ENCODE data around the gene ANKRD40CL. TPM values are rescaled to one million over a fixed set of nuclear protein-coding genes. Genes with fewer than 3 reads are reported as not detected.

Gene ANKRD40CL
- polyA plus RNA-seq, 2 donors = not detected

DNA sequence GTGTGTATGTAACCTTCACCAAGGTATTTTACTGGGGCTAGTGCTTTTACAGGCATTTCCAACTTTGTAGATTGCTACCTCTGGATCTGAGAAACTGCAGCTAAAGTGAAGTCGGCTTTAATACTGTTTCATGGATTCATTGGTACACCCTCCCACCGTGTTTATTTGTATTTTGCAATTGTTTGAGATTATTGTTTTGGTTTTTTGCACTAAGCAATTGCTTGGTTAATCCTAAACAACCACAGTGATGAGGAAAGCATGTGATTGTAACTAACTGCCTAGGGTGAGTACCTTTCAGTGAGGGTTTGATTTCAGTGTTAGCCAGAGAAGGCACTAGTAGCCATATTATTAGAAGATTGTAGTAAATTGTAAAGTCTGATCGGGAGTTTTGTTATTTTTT, 44.6 kb downstream of the ANKRD40CL start:
- Histone ChIP-seq H3K27ac (ENCODE audit: low read depth in 2 of 2, low read length in 1 of 2) (no peak overlapping the region), H3K4me1 (ENCODE audit: control insufficient read depth in 2 of 2, insufficient read depth in 2 of 2, low read length in 1 of 2) (peaks cover 0 to 6% of the 10 kb centered on the region in 2 donors), H3K9me3 (ENCODE audit: control insufficient read depth in 2 of 2, insufficient read depth in 1 of 2, low read depth in 1 of 2, low read length in 1 of 2) (no peaks in the 10 kb centered on the region), H3K4me3 (ENCODE audit: low read depth in 1 of 2, low read length in 2 of 2) (no peak overlapping the region), H3K36me3 (ENCODE audit: control insufficient read depth in 2 of 2, insufficient read depth in 2 of 2, low read length in 1 of 2) (no peaks in the 10 kb centered on the region), H3K27me3 (ENCODE audit: control insufficient read depth in 1 of 2, insufficient read depth in 2 of 2, low read length in 2 of 2) (no peaks in the 10 kb centered on the region)
- WGBS, 2 donors = 25 to 32% methylated on average over 3 of the region's 3 CpGs

DNA sequence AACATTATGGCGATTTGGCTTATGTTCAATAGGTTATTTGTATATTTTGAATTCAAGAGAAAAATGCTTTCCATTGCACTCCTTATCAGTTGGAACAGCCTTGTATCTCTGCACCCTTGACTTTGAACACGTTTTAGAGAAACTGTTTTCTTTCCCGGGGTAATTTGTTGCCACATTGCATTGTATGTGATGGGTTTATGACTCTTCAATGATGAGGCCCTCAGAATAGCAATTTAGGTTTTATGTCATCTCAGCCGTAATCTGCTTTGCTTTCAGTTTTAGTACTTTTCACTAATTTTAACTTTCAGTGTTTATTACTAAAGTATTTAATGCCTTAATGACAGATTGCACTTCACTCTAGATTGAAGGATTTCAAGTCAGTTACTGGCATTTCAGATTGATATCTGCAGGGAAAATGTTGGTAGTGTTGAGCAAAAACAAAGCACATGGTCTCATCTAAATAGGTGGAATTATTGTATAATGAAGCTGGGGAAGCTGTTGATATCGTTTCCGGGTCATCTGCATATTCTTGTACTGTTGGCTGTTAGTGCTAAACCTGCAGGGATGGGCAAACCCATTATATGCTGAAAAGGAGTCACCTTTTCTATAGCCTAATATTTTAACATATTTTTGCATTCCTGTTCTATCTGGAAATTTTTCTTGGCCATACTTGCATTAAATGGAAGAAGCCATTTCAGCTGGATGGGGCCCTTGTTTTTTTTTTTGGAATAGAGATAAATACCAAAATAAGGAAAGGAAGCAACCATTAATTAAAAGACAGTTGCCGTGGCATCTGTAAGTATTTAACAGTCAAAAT, 45.9 kb downstream of the ANKRD40CL start:
- Histone ChIP-seq H3K36me3 (ENCODE audit: control insufficient read depth in 2 of 2, insufficient read depth in 2 of 2, low read length in 1 of 2) (no peaks in the 10 kb centered on the region), H3K9me3 (ENCODE audit: control insufficient read depth in 2 of 2, insufficient read depth in 1 of 2, low read depth in 1 of 2, low read length in 1 of 2) (no peaks in the 10 kb centered on the region), H3K4me1 (ENCODE audit: control insufficient read depth in 2 of 2, insufficient read depth in 2 of 2, low read length in 1 of 2) (peaks cover 0 to 6% of the 10 kb centered on the region in 2 donors), H3K27me3 (ENCODE audit: control insufficient read depth in 1 of 2, insufficient read depth in 2 of 2, low read length in 2 of 2) (no peaks in the 10 kb centered on the region), H3K27ac (ENCODE audit: low read depth in 2 of 2, low read length in 1 of 2) (no peak overlapping the region), H3K4me3 (ENCODE audit: low read depth in 1 of 2, low read length in 2 of 2) (peak overlapping the region in 1 of 2 donors; percentile 90)
- WGBS, 2 donors = 3 to 5% methylated on average over 7 of the region's 7 CpGs

DNA sequence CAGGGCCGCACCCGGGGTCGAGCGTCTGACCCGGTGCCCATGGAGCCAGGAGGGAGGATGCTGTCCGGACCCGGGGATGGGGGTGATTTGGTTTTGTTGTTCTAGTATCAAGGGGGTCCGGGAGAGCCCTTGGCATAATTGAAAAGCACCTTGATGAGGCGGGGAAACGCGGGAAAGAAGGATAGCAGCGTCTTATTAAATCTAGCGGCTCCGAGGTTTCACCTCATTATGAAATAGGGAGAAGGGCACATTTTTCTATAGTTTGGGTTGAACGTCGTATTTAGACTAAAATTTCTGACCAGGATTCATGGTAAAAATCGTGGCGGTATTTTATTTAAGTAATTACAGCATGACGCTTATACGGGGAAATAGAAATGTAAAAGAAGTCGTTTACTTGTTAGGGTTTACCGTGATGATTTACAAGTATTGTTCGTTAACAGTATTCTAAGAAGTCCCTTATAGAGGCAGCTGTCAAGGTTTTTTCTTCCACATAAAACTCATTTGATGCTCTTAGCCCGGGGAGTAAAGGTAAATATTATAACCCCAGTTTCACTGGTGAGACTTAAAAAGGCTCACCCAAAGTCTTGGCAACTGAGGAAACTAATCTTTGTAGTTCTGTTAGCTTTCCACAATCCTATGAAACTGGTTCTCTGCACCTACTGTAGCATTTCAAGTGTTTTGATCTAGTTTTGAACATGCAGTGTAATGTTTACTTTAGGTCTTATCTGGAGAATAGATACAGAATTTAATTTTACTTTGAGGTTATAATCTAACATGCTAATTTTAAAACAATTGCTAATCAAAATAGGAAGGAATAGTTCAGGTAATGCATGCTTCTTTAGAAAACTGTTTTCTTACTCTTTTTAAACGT, 47.2 kb downstream of the ANKRD40CL start:
- Histone ChIP-seq H3K9me3 (ENCODE audit: control insufficient read depth in 2 of 2, insufficient read depth in 1 of 2, low read depth in 1 of 2, low read length in 1 of 2) (no peaks in the 10 kb centered on the region), H3K4me1 (ENCODE audit: control insufficient read depth in 2 of 2, insufficient read depth in 2 of 2, low read length in 1 of 2) (peaks cover 0 to 4% of the 10 kb centered on the region in 2 donors), H3K4me3 (ENCODE audit: low read depth in 1 of 2, low read length in 2 of 2) (peak overlapping the region; percentile 90 to 99), H3K27me3 (ENCODE audit: control insufficient read depth in 1 of 2, insufficient read depth in 2 of 2, low read length in 2 of 2) (no peaks in the 10 kb centered on the region), H3K27ac (ENCODE audit: low read depth in 2 of 2, low read length in 1 of 2) (peak overlapping the region; percentile 97 to 99), H3K36me3 (ENCODE audit: control insufficient read depth in 2 of 2, insufficient read depth in 2 of 2, low read length in 1 of 2) (no peaks in the 10 kb centered on the region)
- WGBS, 2 donors = 0% methylated on average over 25 of the region's 25 CpGs

DNA sequence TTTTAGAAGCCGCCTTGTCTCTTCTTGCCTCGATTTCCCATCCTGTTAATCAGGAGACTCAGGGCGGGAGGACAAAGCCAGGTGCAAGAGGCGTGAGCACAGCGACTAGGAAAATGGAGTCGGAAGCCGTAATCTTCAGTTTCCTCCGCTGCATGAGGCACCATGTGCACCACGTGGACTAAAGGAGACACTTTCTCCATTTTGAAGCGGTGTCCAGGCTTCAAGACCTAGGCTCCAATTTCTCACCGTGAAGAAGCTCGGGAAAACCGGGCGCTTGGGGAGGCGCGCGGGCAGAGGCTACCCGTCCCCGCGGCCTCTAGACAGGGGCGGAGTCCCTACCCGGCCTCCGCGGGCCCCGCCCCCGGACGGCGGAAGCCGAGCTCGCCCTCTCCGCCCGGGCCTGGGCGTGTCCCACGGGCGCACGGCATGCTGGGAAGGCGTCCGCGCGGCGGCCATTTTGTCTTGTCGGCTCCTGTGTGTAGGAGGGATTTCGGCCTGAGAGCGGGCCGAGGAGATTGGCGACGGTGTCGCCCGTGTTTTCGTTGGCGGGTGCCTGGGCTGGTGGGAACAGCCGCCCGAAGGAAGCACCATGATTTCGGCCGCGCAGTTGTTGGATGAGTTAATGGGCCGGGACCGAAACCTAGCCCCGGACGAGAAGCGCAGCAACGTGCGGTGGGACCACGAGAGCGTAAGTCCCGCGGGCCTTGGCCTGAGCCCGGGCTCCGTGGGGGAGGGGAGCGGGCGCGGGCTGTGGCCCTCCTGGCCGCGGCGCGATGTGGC, 48.0 kb downstream of the ANKRD40CL start, which contains the start of gene LUC7L3:
LUC7L3 (plus strand) TSS at position 460 of the 780 bp plus-strand sequence; CDS start at position 590, 130 bp downstream.
- H3K9me3 ChIP-seq (ENCODE audit: control insufficient read depth in 2 of 2, insufficient read depth in 1 of 2, low read depth in 1 of 2, low read length in 1 of 2) = no peaks in the 10 kb centered on the region
- H3K27me3 ChIP-seq (ENCODE audit: control insufficient read depth in 1 of 2, insufficient read depth in 2 of 2, low read length in 2 of 2) = no peaks in the 10 kb centered on the region
- H3K4me3 ChIP-seq (ENCODE audit: low read depth in 1 of 2, low read length in 2 of 2) = peak within 1 kb of the TSS; percentile 90 to 99
- WGBS, 2 donors = 1% methylated on average over 74 to 76 of the region's 76 CpGs
- H3K4me1 ChIP-seq (ENCODE audit: control insufficient read depth in 2 of 2, insufficient read depth in 2 of 2, low read length in 1 of 2) = peaks cover 0 to 4% of the 10 kb centered on the region in 2 donors
- peak within 1 kb of the TSS; percentile 97 to 99 for H3K27ac ChIP-seq (ENCODE audit: low read depth in 2 of 2, low read length in 1 of 2)
- H3K36me3 ChIP-seq (ENCODE audit: control insufficient read depth in 2 of 2, insufficient read depth in 2 of 2, low read length in 1 of 2) = no peaks in the 10 kb centered on the region

DNA sequence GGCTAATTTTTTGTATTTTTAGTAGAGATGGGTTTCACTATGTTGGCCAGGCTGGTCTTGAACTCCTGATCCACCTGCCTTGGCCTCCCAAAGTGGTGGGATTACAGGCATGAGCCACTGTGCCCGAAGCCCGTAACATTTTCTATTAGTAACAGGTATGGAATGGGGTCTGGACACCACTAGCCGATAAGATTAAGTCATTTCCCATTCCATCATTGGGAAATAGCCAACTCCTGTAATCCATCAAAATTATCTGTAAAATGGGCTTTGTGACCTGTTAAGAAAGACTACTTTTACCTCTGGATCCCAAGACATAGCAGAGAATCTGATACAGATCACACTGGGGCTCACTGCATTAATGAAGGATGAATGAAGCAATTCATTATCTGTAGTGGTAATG, 51.8 kb downstream of the ANKRD40CL start:
- WGBS, 2 donors = 90 to 96% methylated on average over 3 of the region's 3 CpGs
- Histone ChIP-seq H3K27me3 (ENCODE audit: control insufficient read depth in 1 of 2, insufficient read depth in 2 of 2, low read length in 2 of 2) (no peaks in the 10 kb centered on the region), H3K27ac (ENCODE audit: low read depth in 2 of 2, low read length in 1 of 2) (no peak overlapping the region), H3K4me3 (ENCODE audit: low read depth in 1 of 2, low read length in 2 of 2) (no peak overlapping the region), H3K36me3 (ENCODE audit: control insufficient read depth in 2 of 2, insufficient read depth in 2 of 2, low read length in 1 of 2) (no peaks in the 10 kb centered on the region), H3K9me3 (ENCODE audit: control insufficient read depth in 2 of 2, insufficient read depth in 1 of 2, low read depth in 1 of 2, low read length in 1 of 2) (no peaks in the 10 kb centered on the region), H3K4me1 (ENCODE audit: control insufficient read depth in 2 of 2, insufficient read depth in 2 of 2, low read length in 1 of 2) (peaks cover 0 to 4% of the 10 kb centered on the region in 2 donors)

DNA sequence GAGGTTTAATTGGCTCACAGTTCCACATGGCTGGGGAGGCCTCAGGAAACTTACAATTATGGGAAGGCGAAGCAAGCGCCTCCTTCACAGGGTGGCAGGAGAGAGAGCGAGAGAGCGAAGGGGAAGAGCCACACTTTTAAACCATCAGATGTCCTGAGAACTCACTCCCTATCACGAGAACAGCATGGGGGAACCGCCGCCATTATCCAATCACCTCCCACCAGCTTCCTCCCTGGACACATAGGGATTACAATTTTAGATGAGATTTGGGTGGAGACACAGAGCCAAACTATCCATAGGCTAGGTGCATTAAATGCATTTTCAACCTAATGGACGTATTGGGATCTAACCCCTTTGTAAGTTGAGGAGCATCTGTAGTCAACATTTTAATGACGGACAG, 54.7 kb downstream of the ANKRD40CL start:
- 94% methylated on average over 9 of the region's 9 CpGs for WGBS, 2 donors
- H3K9me3 ChIP-seq (ENCODE audit: control insufficient read depth in 2 of 2, insufficient read depth in 1 of 2, low read depth in 1 of 2, low read length in 1 of 2) = no peaks in the 10 kb centered on the region
- no peaks in the 10 kb centered on the region for H3K27me3 ChIP-seq (ENCODE audit: control insufficient read depth in 1 of 2, insufficient read depth in 2 of 2, low read length in 2 of 2)
- H3K27ac ChIP-seq (ENCODE audit: low read depth in 2 of 2, low read length in 1 of 2) = no peak overlapping the region
- H3K4me1 ChIP-seq (ENCODE audit: control insufficient read depth in 2 of 2, insufficient read depth in 2 of 2, low read length in 1 of 2) = peaks cover 0 to 2% of the 10 kb centered on the region in 2 donors
- no peak overlapping the region for H3K4me3 ChIP-seq (ENCODE audit: low read depth in 1 of 2, low read length in 2 of 2)
- no peaks in the 10 kb centered on the region for H3K36me3 ChIP-seq (ENCODE audit: control insufficient read depth in 2 of 2, insufficient read depth in 2 of 2, low read length in 1 of 2)

Other genes starting within 250 kb of the ANKRD40CL start
- 10 to 100 TPM; 40.5 to 59.8 TPM for gene EPN3, start 234.8 kb downstream of the ANKRD40CL start, polyA plus RNA-seq
- 10 to 100 TPM; 11.5 to 26.7 TPM for gene SPATA20, start 220.3 kb downstream of the ANKRD40CL start, polyA plus RNA-seq
- gene CACNA1G, start 206.8 kb downstream of the ANKRD40CL start, polyA plus RNA-seq = under 1 TPM; 0.06 to 0.13 TPM
- 10 to 100 TPM; 17.7 to 32.0 TPM for gene ABCC3, start 132.6 kb downstream of the ANKRD40CL start, polyA plus RNA-seq
- 1 to 10 TPM; 7.2 to 7.5 TPM for gene ANKRD40, start 59.6 kb downstream of the ANKRD40CL start, polyA plus RNA-seq
- 10 to 100 TPM; 46.6 to 80.7 TPM for gene LUC7L3, start 47.9 kb downstream of the ANKRD40CL start, polyA plus RNA-seq
- gene WFIKKN2, start 68.1 kb upstream of the ANKRD40CL start, polyA plus RNA-seq = under 1 TPM; 0.02 to 0.04 TPM
- 10 to 100 TPM; 32.7 to 52.9 TPM for gene TOB1, start 98.8 kb upstream of the ANKRD40CL start, polyA plus RNA-seq